ENCODE data around the gene IP6K2.

Gene IP6K2

GRCh38 chr3:48688032-48688736 lies 28.8 kb downstream of the IP6K2 start:
- DNase-seq = no peak

- DNase-seq = no peak
Measured at GRCh38 chr3:48687220-48687678, 29.8 kb downstream of the IP6K2 start.

- no peak for DNase-seq
Measured at GRCh38 chr3:48686538-48687219, 30.3 kb downstream of the IP6K2 start.

- peak; percentile 92 for DNase-seq
Measured at GRCh38 chr3:48685603-48686511, 31.2 kb downstream of the IP6K2 start, which contains the start of gene NCKIPSD. TSS of gene NCKIPSD (minus strand) at chr3:48685915. CDS start at chr3:48685807, 108 bp downstream.

- no peak for DNase-seq
Measured at GRCh38 chr3:48685293-48685602, 31.8 kb downstream of the IP6K2 start.

GRCh38 chr3:48684480-48685143 lies 32.4 kb downstream of the IP6K2 start:
- no peak for DNase-seq

- DNase-seq = no peak
Measured at GRCh38 chr3:48684054-48684349, 33.0 kb downstream of the IP6K2 start.

GRCh38 chr3:48682786-48683185 lies 34.2 kb downstream of the IP6K2 start:
- DNase-seq = no peak

- DNase-seq = no peak
Measured at GRCh38 chr3:48681974-48682610, 34.9 kb downstream of the IP6K2 start.

GRCh38 chr3:48681541-48681880 lies 35.5 kb downstream of the IP6K2 start:
- no peak for DNase-seq

- DNase-seq = no peak
Measured at GRCh38 chr3:48680811-48681540, 36.0 kb downstream of the IP6K2 start.

- DNase-seq = no peak
Measured at GRCh38 chr3:48679411-48680391, 37.3 kb downstream of the IP6K2 start.

GRCh38 chr3:48678566-48679380 lies 38.2 kb downstream of the IP6K2 start:
- DNase-seq = no peak

GRCh38 chr3:48678056-48678455 lies 39.0 kb downstream of the IP6K2 start:
- DNase-seq = no peak

GRCh38 chr3:48674505-48674904 lies 42.5 kb downstream of the IP6K2 start:
- no peak for DNase-seq

GRCh38 chr3:48672522-48672921 lies 44.5 kb downstream of the IP6K2 start:
- DNase-seq = no peak

GRCh38 chr3:48664929-48665328 lies 52.1 kb downstream of the IP6K2 start:
- DNase-seq = no peak

GRCh38 chr3:48664313-48664644 lies 52.7 kb downstream of the IP6K2 start:
- no peak for DNase-seq

GRCh38 chr3:48663489-48664312 lies 53.3 kb downstream of the IP6K2 start:
- DNase-seq = peak; percentile 93 to 96

Data from activated CD4-positive, alpha-beta T cell treated with anti-CD3 and anti-CD28 coated beads, Interleukin-2, amount 50 U/mL, for 48 hours (primary cell).